MM.1S (cell line): ENCODE measurements around the gene FAM83F.

Source experiments
- DNase-seq: peaks from one replicate; pipeline ENCODE4 v3.0.0-alpha.2; 2015
- H2AFZ ChIP-seq: fragments of 300-600 bp; sonication (generic); 2 replicates; pipeline ENCODE4 v1.6.0; 2016; ENCODE audit warnings: antibody characterized with exemption, low read length
- H3F3A ChIP-seq: fragments of 300-600 bp; sonication (generic); 2 replicates; pipeline ENCODE4 v1.6.1; 2016; ENCODE audit warnings: mild to moderate bottlenecking, antibody characterized with exemption, low read length, moderate library complexity, mixed read lengths; ENCODE audit not compliant: insufficient read depth
- H3K27ac ChIP-seq: fragments of 300-600 bp; sonication (generic); 2 replicates; pipeline ENCODE4 v1.5.1; 2016; ENCODE audit warnings: mild to moderate bottlenecking, low read length
- H3K27me3 ChIP-seq: fragments of 300-600 bp; sonication (generic); replicated peaks from 2 replicates; pipeline ENCODE4 v1.6.0; 2016; ENCODE audit warnings: low read length; ENCODE audit not compliant: insufficient read depth
- H3K36me3 ChIP-seq: fragments of 300-600 bp; sonication (generic); replicated peaks from 2 replicates; pipeline ENCODE4 v1.6.1; 2016; ENCODE audit warnings: mild to moderate bottlenecking, low read length, mixed read lengths; ENCODE audit not compliant: insufficient read depth
- H3K4me1 ChIP-seq: fragments of 300-600 bp; sonication (generic); 2 replicates; pipeline ENCODE4 v1.6.1; 2016; ENCODE audit warnings: low read length, mixed read lengths
- H3K4me2 ChIP-seq: fragments of 300-600 bp; sonication (generic); 2 replicates; pipeline ENCODE4 v1.6.0; 2016; ENCODE audit warnings: low read depth, low read length
- H3K4me3 ChIP-seq: fragments of 300-600 bp; sonication (generic); 2 replicates; pipeline ENCODE4 v1.5.1; 2016; ENCODE audit warnings: low read length, mixed read lengths
- H3K79me2 ChIP-seq: fragments of 300-600 bp; sonication (generic); 2 replicates; pipeline ENCODE4 v1.6.1; 2016; ENCODE audit warnings: mixed run types, low read length, mixed read lengths
- H3K9ac ChIP-seq: fragments of 300-600 bp; sonication (generic); 2 replicates; pipeline ENCODE4 v1.6.1; 2016; ENCODE audit warnings: low read length, mixed read lengths
- H3K9me2 ChIP-seq: fragments of 300-600 bp; sonication (generic); replicated peaks from 2 replicates; pipeline ENCODE4 v1.6.1; 2016; ENCODE audit warnings: mild to moderate bottlenecking, low read length, mixed read lengths; ENCODE audit not compliant: insufficient read depth
- H3K9me3 ChIP-seq: fragments of 300-600 bp; sonication (generic); replicated peaks from 2 replicates; pipeline ENCODE4 v1.6.1; 2016; ENCODE audit warnings: mild to moderate bottlenecking, low read length, mixed read lengths; ENCODE audit not compliant: insufficient read depth
- H4K20me1 ChIP-seq: fragments of 300-600 bp; sonication (generic); 2 replicates; pipeline ENCODE4 v1.6.1; 2016; ENCODE audit warnings: mild to moderate bottlenecking, low read length, moderate library complexity, mixed read lengths; ENCODE audit not compliant: insufficient read depth
- CTCF ChIP-seq: fragments of 300-600 bp; sonication (generic); IDR thresholded peaks from 2 replicates; pipeline ENCODE4 v1.5.1; 2016; ENCODE audit warnings: antibody characterized with exemption, low read length, mixed read lengths
- EZH2 ChIP-seq: fragments of 300-600 bp; sonication (generic); optimal IDR thresholded peaks from 2 replicates; pipeline ENCODE3; 2017; ENCODE audit warnings: low read depth, mild to moderate bottlenecking, antibody characterized with exemption, low read length, mixed read lengths
- EZH2phosphoT487 ChIP-seq: fragments of 300-600 bp; sonication (generic); IDR thresholded peaks from 2 replicates; pipeline ENCODE4 v1.6.1; 2018; ENCODE audit warnings: antibody characterized with exemption, low read length

The FAM83F gene

GRCh38 chr22:40015358-40015976 is 20.7 kb downstream of the FAM83F start:
- H3F3A ChIP-seq = no peaks in the 10 kb centered on the region
- H3K9me2 ChIP-seq = no peaks in the 10 kb centered on the region
- no peak for DNase-seq
- TF ChIP-seq EZH2 (no peak), EZH2phosphoT487 (no peak), CTCF (no peak)
- H3K79me2 ChIP-seq = no peaks in the 10 kb centered on the region
- no peak overlapping the region for H3K4me2 ChIP-seq
- no peak overlapping the region for H3K9ac ChIP-seq
- H3K4me3 ChIP-seq = no peak overlapping the region
- H3K27ac ChIP-seq = no peak overlapping the region
- H3K36me3 ChIP-seq = no peaks in the 10 kb centered on the region
- H4K20me1 ChIP-seq = no peaks in the 10 kb centered on the region
- no peaks in the 10 kb centered on the region for H3K27me3 ChIP-seq
- no peak overlapping the region for H2AFZ ChIP-seq
- no peaks in the 10 kb centered on the region for H3K9me3 ChIP-seq
- H3K4me1 ChIP-seq = no peaks in the 10 kb centered on the region

DNA sequence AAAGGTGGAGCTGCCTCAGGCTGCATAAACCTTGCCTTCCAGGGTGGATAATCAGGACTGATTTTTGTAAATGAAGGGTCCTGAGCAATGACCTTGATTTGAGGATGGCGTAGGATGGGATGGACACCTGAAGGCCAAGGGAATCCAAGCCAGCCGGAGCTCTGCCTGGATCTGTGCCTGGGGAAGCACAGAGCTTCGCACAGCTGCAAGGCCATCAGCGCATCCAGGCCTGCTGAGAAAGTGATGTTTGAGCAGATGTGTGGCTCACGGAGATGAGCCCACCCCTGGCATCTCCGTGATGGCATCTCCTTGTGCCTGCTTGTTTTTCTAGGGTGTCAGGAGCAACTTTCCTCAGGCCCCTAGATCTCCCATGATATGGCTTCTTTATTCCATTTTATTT is 23.3 kb downstream of the FAM83F start:
- Histone ChIP-seq H3F3A (no peaks in the 10 kb centered on the region), H3K4me3 (no peak overlapping the region), H2AFZ (0 out of 2 replicates have a peak overlapping the region, but pooled peaks have one; percentile 5), H3K27ac (no peak overlapping the region), H3K4me2 (no peak overlapping the region), H3K9ac (no peak overlapping the region), H3K79me2 (no peaks in the 10 kb centered on the region), H3K27me3 (no peaks in the 10 kb centered on the region; the same call in 1 of the 2 replicates), H3K36me3 (no peaks in the 10 kb centered on the region), H3K4me1 (no peaks in the 10 kb centered on the region), H4K20me1 (no peaks in the 10 kb centered on the region), H3K9me2 (no peaks in the 10 kb centered on the region), H3K9me3 (no peaks in the 10 kb centered on the region)
- no peak for DNase-seq
- no peak for TF ChIP-seq CTCF
- no peak for TF ChIP-seq EZH2
- TF ChIP-seq EZH2phosphoT487 = no peak

DNA sequence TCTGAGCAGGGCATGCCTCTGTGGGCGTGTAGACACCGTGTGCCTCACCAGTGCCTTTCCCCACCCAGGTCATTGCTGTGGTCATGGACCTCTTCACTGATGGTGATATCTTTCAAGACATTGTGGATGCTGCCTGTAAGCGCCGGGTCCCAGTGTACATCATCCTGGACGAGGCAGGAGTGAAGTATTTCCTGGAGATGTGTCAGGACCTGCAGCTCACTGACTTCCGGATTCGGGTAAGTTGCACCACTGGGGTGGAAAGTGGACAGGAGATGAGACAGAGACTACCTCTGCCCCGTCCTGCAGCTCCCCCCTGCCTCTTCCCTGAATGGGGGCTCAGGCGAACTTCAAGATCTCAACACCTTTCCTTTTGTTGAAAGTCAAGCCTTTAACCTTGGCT is 24.3 kb downstream of the FAM83F start:
- no peak for DNase-seq
- Histone ChIP-seq H3F3A (no peaks in the 10 kb centered on the region), H3K4me1 (no peaks in the 10 kb centered on the region), H3K27me3 (no peaks in the 10 kb centered on the region; the same call in 1 of the 2 replicates), H3K27ac (no peak overlapping the region), H3K4me2 (no peak overlapping the region), H2AFZ (no peak overlapping the region), H3K79me2 (no peaks in the 10 kb centered on the region), H3K9me3 (no peaks in the 10 kb centered on the region), H3K4me3 (no peak overlapping the region), H3K9ac (no peak overlapping the region), H4K20me1 (no peaks in the 10 kb centered on the region), H3K36me3 (no peaks in the 10 kb centered on the region), H3K9me2 (no peaks in the 10 kb centered on the region)
- no peak for TF ChIP-seq EZH2
- TF ChIP-seq EZH2phosphoT487 = no peak

DNA sequence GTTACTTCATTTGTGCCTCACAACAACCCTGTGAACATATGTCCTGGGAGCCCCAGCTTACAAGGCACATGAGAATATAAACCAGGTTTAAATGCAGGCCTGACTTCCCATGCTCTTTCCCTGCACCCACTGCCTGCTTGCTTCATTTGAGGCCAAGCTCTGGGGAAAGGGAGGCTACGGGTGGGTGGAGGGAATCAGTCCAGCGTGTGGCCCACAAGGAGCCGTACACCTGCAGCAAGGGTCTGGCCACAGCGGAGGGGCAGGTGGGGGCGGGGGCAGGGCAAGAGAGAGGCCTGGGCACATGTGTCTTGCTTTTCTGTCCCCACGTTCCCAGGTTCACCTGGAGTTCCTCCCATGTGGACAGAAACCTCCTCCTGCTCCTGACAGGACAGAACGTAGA is 26.2 kb downstream of the FAM83F start:
- Histone ChIP-seq H3K9me2 (no peaks in the 10 kb centered on the region), H3K79me2 (no peaks in the 10 kb centered on the region), H3K4me2 (no peak overlapping the region), H3K36me3 (no peaks in the 10 kb centered on the region), H3K4me1 (no peaks in the 10 kb centered on the region), H3K27me3 (no peaks in the 10 kb centered on the region; the same call in 1 of the 2 replicates), H4K20me1 (no peaks in the 10 kb centered on the region), H3F3A (no peaks in the 10 kb centered on the region), H2AFZ (no peak overlapping the region), H3K9me3 (no peaks in the 10 kb centered on the region), H3K9ac (no peak overlapping the region), H3K27ac (no peak overlapping the region), H3K4me3 (no peak overlapping the region)
- TF ChIP-seq CTCF = no peak
- no peak for TF ChIP-seq EZH2
- no peak for TF ChIP-seq EZH2phosphoT487
- DNase-seq = no peak
